Sigmoid colon (tissue), 4 donors: ENCODE data around the gene GABRB2.

Experiments
- EP300 ChIP-seq, 4 donors: sonication (generic); formaldehyde crosslinking; IDR thresholded peaks; one replicate each; pipeline ENCODE4 v1.6.1; 2017; ENCODE audit warnings: antibody characterized with exemption in 4 of 4
- POLR2A ChIP-seq, 2 donors: fragments of 450-650 bp; IDR thresholded peaks; one replicate each; pipeline ENCODE4 v1.6.1; 2016; ENCODE audit warnings: antibody characterized with exemption in 2 of 2, mild to moderate bottlenecking in 2 of 2, moderate library complexity in 2 of 2
- POLR2AphosphoS5 ChIP-seq, 4 donors: sonication (generic); formaldehyde crosslinking; IDR thresholded peaks; one replicate each; pipeline ENCODE4 v1.6.1; 2017; ENCODE audit warnings: antibody characterized with exemption in 4 of 4
- TF ChIP-seq, protein P1 (sequence below), 4 experiments: fragments of 450-650 bp in 3 of 4; fragments of 200-600 bp in 1 of 4; IDR thresholded peaks; one replicate each; pipeline ENCODE4 v1.5.1; 2016 to 2019; ENCODE audit warnings: antibody characterized with exemption in 4 of 4, mild to moderate bottlenecking in 3 of 4, moderate library complexity in 2 of 4

DNA sequence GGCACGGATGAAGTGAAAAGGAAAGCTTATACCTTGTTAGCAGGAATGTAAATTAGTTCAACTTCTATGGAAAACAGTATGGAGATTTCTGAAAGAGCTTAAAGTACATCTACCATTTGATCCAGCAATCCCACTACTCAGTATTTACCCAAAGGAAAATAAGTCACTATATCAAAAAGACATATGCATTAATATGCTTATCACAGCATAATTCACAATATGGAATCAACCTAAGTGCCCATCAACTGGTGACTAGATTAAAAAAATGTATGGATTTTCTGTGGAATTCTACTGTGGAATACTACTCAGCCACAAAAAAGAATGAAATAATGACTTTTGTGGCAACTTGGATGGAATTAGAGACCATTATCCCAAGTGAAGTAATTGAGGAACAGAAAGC lies 279.6 kb downstream of the GABRB2 start:
- TF ChIP-seq, protein P1, sequence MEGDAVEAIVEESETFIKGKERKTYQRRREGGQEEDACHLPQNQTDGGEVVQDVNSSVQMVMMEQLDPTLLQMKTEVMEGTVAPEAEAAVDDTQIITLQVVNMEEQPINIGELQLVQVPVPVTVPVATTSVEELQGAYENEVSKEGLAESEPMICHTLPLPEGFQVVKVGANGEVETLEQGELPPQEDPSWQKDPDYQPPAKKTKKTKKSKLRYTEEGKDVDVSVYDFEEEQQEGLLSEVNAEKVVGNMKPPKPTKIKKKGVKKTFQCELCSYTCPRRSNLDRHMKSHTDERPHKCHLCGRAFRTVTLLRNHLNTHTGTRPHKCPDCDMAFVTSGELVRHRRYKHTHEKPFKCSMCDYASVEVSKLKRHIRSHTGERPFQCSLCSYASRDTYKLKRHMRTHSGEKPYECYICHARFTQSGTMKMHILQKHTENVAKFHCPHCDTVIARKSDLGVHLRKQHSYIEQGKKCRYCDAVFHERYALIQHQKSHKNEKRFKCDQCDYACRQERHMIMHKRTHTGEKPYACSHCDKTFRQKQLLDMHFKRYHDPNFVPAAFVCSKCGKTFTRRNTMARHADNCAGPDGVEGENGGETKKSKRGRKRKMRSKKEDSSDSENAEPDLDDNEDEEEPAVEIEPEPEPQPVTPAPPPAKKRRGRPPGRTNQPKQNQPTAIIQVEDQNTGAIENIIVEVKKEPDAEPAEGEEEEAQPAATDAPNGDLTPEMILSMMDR (IDR thresholded peaks at IDR 0.05) = no peak
- TF ChIP-seq POLR2AphosphoS5 (IDR thresholded peaks at IDR 0.05) (no peak), POLR2A (IDR thresholded peaks at IDR 0.05) (no peak), EP300 (IDR thresholded peaks at IDR 0.05) (no peak)
